Epithelial cell of esophagus (primary cell): ENCODE measurements around the gene ASTN2.

Experiments
- DNase-seq: peaks from one replicate; pipeline ENCODE4 v3.0.0; 2010; ENCODE audit warnings: low read depth
- H3K4me3 ChIP-seq: 2 replicates; pipeline ENCODE4 v1.5.1; 2011; ENCODE audit warnings: mild to moderate bottlenecking, low read length, control low read depth
- CTCF ChIP-seq: IDR thresholded peaks from 2 replicates; pipeline ENCODE4 v1.5.1; 2011; ENCODE audit warnings: low read depth, mild to moderate bottlenecking, low read length, control low read depth, inconsistent platforms; ENCODE audit not compliant: insufficient read depth; ENCODE audit errors: missing control alignments

ASTN2 gene

DNA sequence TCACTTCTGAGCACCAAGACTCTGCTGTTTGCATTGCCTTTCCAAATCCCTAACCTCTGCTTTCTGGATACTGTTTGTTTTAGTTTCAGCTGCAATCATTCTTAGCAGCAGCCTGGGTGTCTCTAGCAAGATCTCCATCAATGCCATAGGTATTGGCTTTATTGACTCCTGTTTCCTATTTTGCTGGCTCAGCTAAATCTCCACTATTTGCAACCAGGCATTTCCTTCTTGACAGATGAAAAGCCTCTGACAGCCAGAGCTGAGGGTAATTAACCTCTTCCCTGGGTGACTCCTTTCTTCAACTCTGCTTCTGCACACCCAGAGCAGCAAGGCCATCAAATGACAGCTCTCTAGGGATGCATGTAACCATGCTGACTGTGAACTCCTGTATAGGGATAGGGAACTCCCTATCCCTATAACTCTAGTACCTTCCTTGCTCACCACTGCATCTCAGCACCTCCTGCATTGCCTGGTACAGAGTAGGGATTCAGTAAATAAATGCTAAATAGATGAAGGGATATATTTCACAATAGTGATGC lies 434.2 kb downstream of the ASTN2 start:
- DNase-seq = no peak
- no peak overlapping the region for H3K4me3 ChIP-seq
- TF ChIP-seq CTCF = no peak

DNA sequence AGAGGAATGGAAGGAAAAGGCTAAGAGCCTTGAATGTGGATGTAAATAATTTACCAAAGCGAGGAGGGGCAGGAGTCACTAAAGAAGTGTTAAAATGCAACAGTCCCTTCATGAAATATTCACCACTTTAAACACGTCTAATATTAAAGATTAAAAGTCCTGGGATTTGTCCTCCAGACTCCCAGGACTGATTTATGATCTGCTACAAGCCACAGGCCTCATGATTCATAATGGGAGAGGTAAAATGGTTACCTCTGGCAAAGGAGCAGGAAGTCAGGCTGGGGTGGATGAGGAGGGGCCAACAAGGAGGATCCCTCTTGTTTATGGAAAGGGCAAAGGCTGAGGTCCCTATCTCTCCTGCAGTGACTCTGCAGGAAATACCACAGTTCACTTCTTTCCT lies 435.4 kb downstream of the ASTN2 start:
- no peak overlapping the region for H3K4me3 ChIP-seq
- TF ChIP-seq CTCF = no peak
- DNase-seq = peak; percentile 48

DNA sequence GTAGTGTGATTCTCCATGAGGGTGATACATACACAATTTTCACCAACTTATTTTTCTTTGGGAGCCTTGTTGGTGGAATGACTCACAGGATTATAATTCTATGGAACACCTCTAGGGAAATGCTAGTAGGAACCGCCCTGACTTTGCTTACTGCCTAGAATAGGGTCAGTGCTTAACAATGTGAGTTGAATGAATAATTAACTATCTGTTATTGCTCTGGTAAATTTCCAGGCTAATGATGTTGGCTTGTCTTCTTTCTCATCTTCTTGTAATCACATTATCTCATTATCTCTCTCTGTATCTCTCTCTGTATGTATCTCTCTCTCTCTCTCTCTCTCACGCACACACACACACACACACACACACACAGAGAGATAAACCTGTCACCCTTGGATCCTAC lies 436.7 kb downstream of the ASTN2 start:
- peak; percentile 64 for DNase-seq
- no peak for TF ChIP-seq CTCF
- no peak overlapping the region for H3K4me3 ChIP-seq

- no peak for TF ChIP-seq CTCF
- no peak for DNase-seq
- no peak overlapping the region for H3K4me3 ChIP-seq
Measured at GRCh38 chr9:116975126-116975525, 439.7 kb downstream of the ASTN2 start.

- no peak for TF ChIP-seq CTCF
- DNase-seq = no peak
- no peak overlapping the region for H3K4me3 ChIP-seq
Measured at GRCh38 chr9:116966199-116966598, 448.7 kb downstream of the ASTN2 start.

- TF ChIP-seq CTCF = no peak
- no peak for DNase-seq
- no peak overlapping the region for H3K4me3 ChIP-seq
Measured at GRCh38 chr9:116964258-116964657, 450.6 kb downstream of the ASTN2 start.

DNA sequence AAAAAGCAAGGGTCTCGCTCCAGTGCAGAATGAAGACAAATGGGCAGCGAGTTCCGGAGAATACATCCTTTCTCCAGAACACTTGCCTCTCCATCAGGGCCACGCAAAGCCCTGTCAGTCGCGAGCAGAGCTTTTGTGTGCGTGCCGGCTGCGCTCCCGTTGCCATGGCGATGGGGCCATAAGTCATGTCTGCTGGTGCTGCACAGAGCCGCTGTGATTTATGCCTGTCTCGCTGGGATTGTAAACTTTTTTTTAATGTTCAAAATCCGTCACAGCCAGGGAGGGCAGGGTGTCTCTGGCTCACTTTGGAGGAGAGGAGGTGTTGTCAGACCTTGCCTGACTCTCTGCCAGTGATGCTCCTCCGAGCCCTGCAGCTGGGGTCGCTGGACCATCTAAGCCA lies 455.0 kb downstream of the ASTN2 start:
- peak; percentile 7 for DNase-seq
- TF ChIP-seq CTCF = no peak
- no peak overlapping the region for H3K4me3 ChIP-seq
